Activated CD4-positive, alpha-beta T cell treated with anti-CD3 and anti-CD28 coated beads for 1 hour (primary cell): ENCODE measurements around the gene RNU1-2.
"Not testable (repeated sequence)": the region's sequence is repeated elsewhere in the genome, so short reads cannot be mapped to it uniquely, and the experiment has no call there.

Experiments used
- DNase-seq: peaks from one replicate; pipeline ENCODE4 v3.0.0-alpha.2; 2020

The RNU1-2 gene

DNA sequence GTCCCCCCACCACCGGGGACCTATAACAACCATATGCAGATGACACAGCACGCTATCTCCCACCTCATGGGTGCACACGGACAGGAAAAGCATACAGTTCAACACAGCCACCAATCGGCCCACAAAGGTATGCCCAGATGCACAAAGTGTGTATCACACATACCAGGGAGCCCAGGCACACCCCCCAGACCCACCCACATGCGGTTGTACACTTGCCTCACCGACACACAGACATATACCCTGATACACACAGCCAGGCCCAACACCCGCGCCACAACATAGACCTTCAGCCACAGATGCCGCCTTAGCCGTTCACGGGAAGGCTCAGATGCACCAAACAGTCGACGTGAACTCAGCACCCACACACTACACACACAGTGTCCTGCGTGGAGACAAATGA lies 31.5 kb downstream of the RNU1-2 start:
- no peak for DNase-seq

- DNase-seq: no peak
These were observed 32.1 kb downstream of the RNU1-2 start for GRCh38 chr1:16927711-16928485.

DNA sequence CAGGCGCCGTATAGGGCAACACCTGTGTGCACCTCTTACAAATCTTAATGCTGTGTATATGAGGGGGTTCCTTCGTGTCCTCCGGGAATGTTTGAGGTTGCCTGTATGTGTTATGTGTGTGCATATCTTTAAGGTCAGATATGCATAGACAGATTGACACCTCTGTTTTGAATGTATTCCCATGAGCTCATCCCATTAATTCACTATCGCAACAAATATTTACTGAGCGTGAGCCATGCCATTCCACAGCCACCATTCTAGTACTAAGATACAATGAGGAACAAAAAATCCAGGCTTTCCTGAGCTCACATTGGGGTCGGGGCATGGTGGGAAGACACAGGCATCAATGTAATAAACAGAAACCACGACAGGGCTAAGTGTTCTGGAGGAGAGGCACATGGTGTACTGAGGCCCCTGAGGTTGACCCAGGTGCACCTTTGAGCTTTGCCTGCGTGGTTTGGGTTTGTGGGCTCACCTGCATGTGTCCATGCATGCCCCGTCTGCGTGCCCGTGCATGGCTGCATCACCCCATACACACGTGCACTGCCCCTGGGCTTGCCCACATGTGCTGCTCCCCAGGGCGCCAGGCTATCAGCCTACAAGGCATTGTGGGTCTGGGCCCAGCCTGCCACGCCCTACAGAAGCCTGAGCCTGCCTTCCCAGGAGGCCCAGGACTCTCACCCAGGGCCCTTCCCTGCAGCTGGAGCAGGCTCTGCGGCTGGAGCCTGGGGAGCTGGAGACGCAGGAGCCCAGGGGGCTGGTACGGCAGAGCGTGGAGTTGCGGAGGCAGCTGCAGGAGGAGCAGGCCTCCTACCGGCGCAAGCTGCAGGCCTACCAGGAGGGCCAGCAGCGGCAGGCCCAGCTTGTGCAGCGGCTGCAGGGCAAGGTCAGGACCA lies 33.6 kb downstream of the RNU1-2 start:
- DNase-seq: not testable (repeated sequence)

GRCh38 chr1:16931206-16931934 lies 35.6 kb downstream of the RNU1-2 start:
- not testable (repeated sequence) for DNase-seq

DNA sequence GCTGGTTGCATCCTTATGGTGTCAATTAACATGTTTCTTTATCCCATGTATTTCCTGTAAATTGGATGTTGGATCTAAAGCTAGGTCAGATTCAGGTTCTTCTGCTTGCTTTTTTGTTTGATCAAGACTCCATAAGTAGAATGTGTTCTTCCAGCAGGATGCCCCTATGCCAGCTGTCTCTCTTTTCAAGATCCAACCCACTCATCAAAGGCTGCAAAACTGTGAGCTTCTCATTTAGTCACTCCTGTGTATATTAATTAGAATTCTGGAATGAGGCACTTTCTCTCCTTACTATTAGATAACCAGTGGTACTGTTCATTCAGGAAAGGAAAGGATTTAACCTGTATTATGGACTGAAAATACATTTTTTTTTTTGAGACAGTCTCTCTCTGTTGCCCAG lies 38.2 kb downstream of the RNU1-2 start:
- not testable (repeated sequence) for DNase-seq

GRCh38 chr1:16936580-16936979 lies 40.8 kb downstream of the RNU1-2 start:
- not testable (repeated sequence) for DNase-seq

DNA sequence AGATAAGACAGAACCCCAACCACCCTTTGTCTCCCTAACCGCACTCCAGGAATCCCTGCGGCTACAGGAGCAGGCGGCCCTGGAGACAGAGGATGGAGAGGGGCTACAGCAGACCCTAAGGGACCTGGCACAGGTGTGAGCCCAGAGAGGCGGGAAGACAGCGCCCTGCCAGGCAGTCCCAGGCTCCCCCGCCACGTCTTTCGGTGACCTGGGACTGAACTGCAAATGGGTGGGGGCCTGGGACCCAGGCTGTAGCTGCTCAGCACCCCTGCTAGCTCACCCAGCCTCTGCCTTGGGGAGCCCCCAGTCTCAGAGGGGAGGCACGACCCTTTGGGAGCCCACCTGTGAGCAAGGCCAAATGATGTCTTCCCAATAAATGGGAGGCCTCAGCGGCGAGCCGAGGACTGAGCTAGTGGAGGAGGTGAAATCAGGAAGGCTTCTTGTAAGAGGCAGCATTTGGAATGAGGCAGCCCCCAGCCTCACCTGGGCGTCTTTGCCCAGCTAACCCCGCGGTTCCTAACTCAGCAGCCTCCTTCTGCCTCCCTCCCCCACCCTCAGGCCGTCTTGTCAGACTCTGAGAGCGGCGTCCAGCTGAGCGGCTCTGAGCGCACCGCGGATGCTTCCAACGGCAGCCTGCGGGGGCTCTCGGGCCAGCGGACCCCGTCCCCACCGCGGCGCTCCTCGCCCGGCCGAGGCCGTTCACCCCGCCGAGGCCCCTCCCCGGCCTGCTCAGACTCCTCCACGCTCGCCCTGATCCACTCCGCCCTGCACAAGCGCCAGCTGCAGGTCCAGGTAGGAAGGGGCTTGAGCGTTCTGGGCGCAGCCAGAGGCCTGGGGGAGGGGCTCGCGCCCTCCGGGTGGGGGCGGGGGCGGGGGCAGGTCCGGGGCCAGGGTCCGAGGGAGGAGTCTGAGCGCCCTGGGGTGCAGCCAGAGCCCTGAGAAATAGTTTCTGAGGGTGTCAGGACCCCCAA lies 42.9 kb downstream of the RNU1-2 start:
- no peak for DNase-seq

DNA sequence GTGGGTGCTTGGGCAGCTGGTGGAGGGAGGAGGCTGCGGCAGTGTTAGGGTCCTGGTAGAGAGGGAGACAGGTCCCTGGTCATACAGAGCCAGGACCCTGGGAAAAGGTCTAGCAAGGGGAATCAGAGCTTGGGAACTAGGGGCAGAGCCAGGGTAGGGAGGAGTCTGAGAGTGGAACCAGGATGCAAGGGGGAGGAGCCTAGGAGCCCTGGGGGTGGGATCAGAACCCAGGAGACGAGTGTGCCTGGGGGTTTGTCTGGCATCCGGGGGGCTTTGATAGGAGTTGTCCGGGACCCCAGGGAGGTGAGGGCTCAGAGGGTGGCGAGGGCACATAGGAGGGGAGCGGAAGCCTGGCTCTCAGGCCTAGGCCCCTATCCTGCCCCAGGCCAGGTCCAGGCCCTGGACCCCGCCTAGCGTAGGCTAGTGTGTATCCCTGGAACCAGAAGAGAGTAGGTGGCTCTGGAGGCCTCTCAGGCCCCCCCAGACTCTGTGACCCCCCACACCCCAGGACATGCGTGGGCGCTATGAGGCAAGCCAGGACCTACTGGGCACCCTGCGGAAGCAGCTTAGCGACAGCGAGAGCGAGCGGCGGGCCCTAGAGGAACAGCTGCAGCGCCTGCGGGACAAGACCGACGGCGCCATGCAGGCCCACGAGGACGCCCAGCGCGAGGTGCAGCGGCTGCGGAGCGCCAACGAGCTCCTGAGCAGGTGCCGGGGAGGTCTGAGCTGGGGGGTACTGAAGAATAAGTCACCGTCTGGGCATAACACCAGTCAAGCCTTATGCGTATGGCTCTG lies 43.8 kb downstream of the RNU1-2 start:
- not testable (repeated sequence) for DNase-seq

- DNase-seq: no peak
These were observed 48.3 kb downstream of the RNU1-2 start for GRCh38 chr1:16944038-16944437.

GRCh38 chr1:16945512-16945911 lies 49.7 kb downstream of the RNU1-2 start:
- DNase-seq: not testable (repeated sequence)
